Neural crest cell (in vitro differentiated cells): Measurements from ENCODE around the gene TTBK2. TPM values are rescaled to one million over a fixed set of nuclear protein-coding genes. Genes with fewer than 3 reads are reported as not detected.

Source experiments
- DNase-seq: peaks from one replicate; pipeline ENCODE4 v3.0.0; 2021; ENCODE audit warnings: low read depth, mixed read lengths, low spot score
- H3K27ac Mint-ChIP-seq: one replicate; pipeline ENCODE4 v1.8.0; 2021; ENCODE audit warnings: mild to moderate bottlenecking, mixed read lengths; ENCODE audit not compliant: unreplicated experiment
- H3K27me3 Mint-ChIP-seq: 2 replicates; pipeline ENCODE4 v1.8.0; 2021; ENCODE audit warnings: low read depth, mild to moderate bottlenecking, mixed read lengths
- H3K36me3 Mint-ChIP-seq: 2 replicates; pipeline ENCODE4 v1.8.0; 2021; ENCODE audit warnings: low read depth, mild to moderate bottlenecking, mixed read lengths
- H3K4me1 Mint-ChIP-seq: 2 replicates; pipeline ENCODE4 v1.8.0; 2021; ENCODE audit warnings: mixed read lengths
- H3K4me3 Mint-ChIP-seq: one replicate; pipeline ENCODE4 v1.8.0; 2021; ENCODE audit warnings: mild to moderate bottlenecking, mixed read lengths
- H3K9me3 Mint-ChIP-seq: 2 replicates; pipeline ENCODE4 v1.8.0; 2021; ENCODE audit warnings: mixed read lengths
- total RNA-seq: library from RNA; stranded (reverse); gene quantifications from 2 replicates; pipeline ENCODE4 v1.2.1, GENCODE V29; 2021
- TF ChIP-seq, protein P1 (sequence below): fragments of 200-600 bp; sonication (generic); conservative IDR thresholded peaks from 2 replicates; pipeline ENCODE4 v1.5.0; 2021; ENCODE audit warnings: antibody characterized with exemption, mild to moderate bottlenecking

Gene TTBK2
- total RNA-seq, 1 donor from 2014 or later, result 28.2 TPM

DNA sequence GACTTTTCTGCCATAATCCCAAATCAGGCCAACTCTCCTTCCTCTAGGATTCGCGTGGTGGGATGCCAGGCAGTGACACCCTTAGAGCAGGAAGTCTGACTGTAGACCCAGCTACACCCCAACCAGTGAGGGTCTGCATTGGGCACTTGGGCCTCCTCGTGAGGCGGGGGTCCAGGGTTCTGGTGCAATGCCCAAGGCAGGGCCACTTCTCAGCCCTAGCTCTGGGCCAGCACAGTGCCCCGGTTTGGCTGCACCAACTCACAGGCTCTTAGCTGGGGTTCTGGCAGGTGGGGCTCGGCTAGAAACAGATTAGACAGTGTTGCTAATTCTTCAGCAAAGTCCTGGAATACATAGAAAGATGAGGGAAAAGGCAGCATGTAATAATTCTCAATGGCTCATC is 196.3 kb downstream of the TTBK2 start:
- H3K4me1 Mint-ChIP-seq, result peaks cover 5% of the 10 kb centered on the region
- no peak overlapping the region for H3K4me3 Mint-ChIP-seq
- DNase-seq, result no peak
- H3K27me3 Mint-ChIP-seq, result no peaks in the 10 kb centered on the region
- TF ChIP-seq, protein P1, sequence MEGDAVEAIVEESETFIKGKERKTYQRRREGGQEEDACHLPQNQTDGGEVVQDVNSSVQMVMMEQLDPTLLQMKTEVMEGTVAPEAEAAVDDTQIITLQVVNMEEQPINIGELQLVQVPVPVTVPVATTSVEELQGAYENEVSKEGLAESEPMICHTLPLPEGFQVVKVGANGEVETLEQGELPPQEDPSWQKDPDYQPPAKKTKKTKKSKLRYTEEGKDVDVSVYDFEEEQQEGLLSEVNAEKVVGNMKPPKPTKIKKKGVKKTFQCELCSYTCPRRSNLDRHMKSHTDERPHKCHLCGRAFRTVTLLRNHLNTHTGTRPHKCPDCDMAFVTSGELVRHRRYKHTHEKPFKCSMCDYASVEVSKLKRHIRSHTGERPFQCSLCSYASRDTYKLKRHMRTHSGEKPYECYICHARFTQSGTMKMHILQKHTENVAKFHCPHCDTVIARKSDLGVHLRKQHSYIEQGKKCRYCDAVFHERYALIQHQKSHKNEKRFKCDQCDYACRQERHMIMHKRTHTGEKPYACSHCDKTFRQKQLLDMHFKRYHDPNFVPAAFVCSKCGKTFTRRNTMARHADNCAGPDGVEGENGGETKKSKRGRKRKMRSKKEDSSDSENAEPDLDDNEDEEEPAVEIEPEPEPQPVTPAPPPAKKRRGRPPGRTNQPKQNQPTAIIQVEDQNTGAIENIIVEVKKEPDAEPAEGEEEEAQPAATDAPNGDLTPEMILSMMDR, result no peak
- H3K36me3 Mint-ChIP-seq, result peaks cover 8% of the 10 kb centered on the region
- no peak overlapping the region for H3K27ac Mint-ChIP-seq
- H3K9me3 Mint-ChIP-seq, result no peaks in the 10 kb centered on the region

GRCh38 chr15:42723068-42723467 is 197.5 kb downstream of the TTBK2 start:
- Mint-ChIP-seq H3K27ac (no peak overlapping the region), H3K4me1 (no peaks in the 10 kb centered on the region), H3K4me3 (no peak overlapping the region), H3K9me3 (no peaks in the 10 kb centered on the region), H3K27me3 (no peaks in the 10 kb centered on the region), H3K36me3 (peaks cover 7% of the 10 kb centered on the region)
- TF ChIP-seq, protein P1, result peak; percentile 41
- DNase-seq, result no peak

GRCh38 chr15:42721916-42722315 is 198.7 kb downstream of the TTBK2 start:
- no peaks in the 10 kb centered on the region for H3K9me3 Mint-ChIP-seq
- TF ChIP-seq, protein P1, result no peak
- no peaks in the 10 kb centered on the region for H3K4me1 Mint-ChIP-seq
- H3K27ac Mint-ChIP-seq, result no peak overlapping the region
- no peak overlapping the region for H3K4me3 Mint-ChIP-seq
- peaks cover 7% of the 10 kb centered on the region for H3K36me3 Mint-ChIP-seq
- no peaks in the 10 kb centered on the region for H3K27me3 Mint-ChIP-seq
- DNase-seq, result no peak

DNA sequence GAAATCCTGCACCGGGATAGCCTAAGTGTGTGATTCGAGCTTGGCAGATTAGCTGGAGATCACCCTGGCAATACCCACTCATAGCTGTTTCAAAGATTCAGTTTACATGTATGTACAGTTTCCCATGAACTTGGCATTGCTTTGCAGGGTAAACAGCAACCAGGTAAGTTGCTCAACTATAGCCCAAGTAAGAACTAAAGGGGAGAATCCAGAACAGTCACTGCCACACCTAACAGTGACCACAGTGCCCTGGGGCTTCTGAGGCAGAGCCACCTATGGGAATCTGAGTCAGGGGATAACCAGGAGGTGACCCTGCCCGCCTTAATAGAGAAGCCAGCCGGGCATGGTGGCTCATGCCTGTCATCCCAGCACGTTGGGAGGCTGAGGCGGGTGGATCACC is 199.6 kb downstream of the TTBK2 start:
- no peak overlapping the region for H3K4me3 Mint-ChIP-seq
- H3K9me3 Mint-ChIP-seq, result no peaks in the 10 kb centered on the region
- no peak overlapping the region for H3K27ac Mint-ChIP-seq
- no peaks in the 10 kb centered on the region for H3K4me1 Mint-ChIP-seq
- DNase-seq, result no peak
- H3K27me3 Mint-ChIP-seq, result no peaks in the 10 kb centered on the region
- TF ChIP-seq, protein P1, result no peak
- peaks cover 7% of the 10 kb centered on the region for H3K36me3 Mint-ChIP-seq

GRCh38 chr15:42720071-42720470 is 200.5 kb downstream of the TTBK2 start:
- Mint-ChIP-seq H3K4me1 (no peaks in the 10 kb centered on the region), H3K4me3 (peak overlapping the region; percentile 5), H3K27ac (peak overlapping the region; percentile 71), H3K27me3 (no peaks in the 10 kb centered on the region), H3K36me3 (peaks cover 7% of the 10 kb centered on the region), H3K9me3 (no peaks in the 10 kb centered on the region)
- TF ChIP-seq, protein P1, result no peak
- DNase-seq, result no peak

- TF ChIP-seq, protein P1, result no peak
- Mint-ChIP-seq H3K4me3 (no peak overlapping the region), H3K27ac (no peak overlapping the region), H3K4me1 (no peaks in the 10 kb centered on the region), H3K9me3 (no peaks in the 10 kb centered on the region), H3K27me3 (no peaks in the 10 kb centered on the region), H3K36me3 (peaks cover 7% of the 10 kb centered on the region)
- no peak for DNase-seq
Measured at GRCh38 chr15:42719043-42719442, 201.5 kb downstream of the TTBK2 start.
